ENCODE measurements around the gene KRTAP10-3. TPM values are rescaled to one million over a fixed set of nuclear protein-coding genes. Genes with fewer than 3 reads are reported as not detected.

Gene KRTAP10-3
- total RNA-seq, 1 donor from 2014 or later = not detected

- no peak for DNase-seq
Measured at GRCh38 chr21:44547656-44548331, 10.8 kb downstream of the KRTAP10-3 start.

DNA sequence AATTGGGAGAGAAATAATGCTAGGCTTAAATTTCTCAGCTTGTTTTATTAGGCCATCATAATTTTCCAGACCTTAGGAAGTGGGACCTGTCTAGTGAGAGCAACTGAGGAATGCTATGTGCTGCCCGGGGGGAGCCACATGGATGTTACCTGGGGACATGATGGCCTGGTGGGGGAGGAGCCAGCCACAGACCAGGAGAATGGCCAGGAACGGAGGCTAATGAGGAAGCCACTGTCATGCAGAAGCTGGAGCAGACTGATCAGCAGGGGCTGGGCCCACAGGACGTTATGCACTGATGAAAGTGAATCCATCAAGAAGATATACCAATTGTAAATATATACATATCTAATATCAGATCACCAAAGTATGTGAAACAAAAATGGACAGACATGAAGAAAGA is 14.0 kb downstream of the KRTAP10-3 start:
- no peak for DNase-seq

DNA sequence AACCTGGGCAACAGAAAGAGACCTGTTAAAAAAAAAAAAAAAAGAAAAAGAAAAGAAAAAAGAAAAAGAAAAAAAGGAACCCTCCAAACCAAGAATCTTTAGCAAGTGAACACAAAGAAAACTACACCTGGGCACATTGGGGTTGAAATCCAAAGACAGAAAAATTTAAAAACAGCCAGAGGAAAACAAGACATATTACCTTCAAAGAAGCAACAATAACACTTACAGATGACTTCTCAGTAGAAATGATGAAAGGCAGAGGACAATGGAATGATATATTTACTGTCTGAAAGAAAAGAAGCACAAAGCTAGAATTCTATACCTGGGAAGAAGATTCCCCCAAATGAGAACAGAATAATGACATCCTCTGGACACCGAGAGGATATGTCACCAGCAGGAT is 15.9 kb downstream of the KRTAP10-3 start:
- DNase-seq = no peak

DNA sequence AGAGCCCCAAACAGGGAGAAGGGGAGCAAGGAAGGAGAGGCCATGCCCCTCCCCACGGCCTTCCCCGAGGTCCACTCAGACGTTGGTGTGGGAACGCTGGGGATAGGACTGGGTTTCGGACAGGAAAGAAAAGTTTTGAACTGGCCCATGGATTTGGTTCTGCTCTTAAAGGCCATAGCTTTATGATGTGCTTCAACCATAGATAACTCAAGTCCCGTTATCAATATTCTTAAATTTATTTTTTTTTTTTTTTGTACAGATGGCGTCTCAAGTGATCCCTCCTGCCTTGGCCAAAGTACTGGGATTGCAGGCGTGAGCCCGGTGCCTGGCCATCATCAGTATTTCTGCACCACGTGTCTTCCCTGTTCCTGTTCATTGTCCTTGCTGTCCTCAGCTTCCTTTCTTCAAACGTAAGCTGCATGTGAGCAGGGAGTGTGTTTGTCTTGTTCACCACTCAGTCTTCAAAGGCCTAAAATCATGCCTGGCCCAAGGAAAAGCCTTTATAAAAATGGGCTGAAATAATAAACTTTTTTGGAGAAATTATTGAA is 17.8 kb downstream of the KRTAP10-3 start:
- DNase-seq = no peak

DNA sequence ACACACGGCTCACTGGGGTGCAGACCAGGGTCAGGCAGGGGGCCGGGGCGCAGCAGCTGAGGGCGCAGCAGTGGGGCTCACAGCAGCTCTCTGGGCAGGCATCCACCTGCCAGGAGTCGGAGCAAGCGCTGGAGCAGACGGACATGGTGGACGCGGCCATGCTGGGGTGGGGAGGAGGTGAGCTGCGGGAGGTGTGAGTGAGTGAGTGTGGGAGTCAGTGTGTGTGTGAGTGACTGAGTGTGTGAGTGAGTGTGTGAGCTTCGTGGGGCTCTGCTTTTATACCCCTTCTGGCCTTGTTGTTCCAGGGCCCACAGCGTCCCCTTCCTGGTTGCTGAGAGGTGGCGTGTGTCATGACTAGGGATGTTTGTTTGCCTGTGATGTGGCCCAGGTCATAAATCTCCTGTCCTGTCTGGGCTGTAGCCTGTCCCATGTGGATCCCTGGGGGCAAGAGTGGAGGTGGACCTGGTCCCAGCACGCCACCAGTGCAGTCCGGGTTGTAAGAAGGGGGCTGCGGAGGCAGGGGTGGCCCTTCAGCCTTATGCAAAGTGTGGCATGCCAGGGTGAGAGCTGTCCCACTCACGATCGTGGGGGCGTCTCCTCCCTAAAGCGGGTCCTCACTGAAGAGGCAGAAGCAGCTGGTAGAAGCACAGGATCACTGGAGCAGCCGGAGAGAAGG is 18.5 kb downstream of the KRTAP10-3 start, which contains the start of gene KRTAP10-1:
KRTAP10-1 (minus strand) TSS at position 205 of the 676 bp plus-strand sequence; CDS start at position 160, 45 bp downstream.
- DNase-seq = no peak

DNA sequence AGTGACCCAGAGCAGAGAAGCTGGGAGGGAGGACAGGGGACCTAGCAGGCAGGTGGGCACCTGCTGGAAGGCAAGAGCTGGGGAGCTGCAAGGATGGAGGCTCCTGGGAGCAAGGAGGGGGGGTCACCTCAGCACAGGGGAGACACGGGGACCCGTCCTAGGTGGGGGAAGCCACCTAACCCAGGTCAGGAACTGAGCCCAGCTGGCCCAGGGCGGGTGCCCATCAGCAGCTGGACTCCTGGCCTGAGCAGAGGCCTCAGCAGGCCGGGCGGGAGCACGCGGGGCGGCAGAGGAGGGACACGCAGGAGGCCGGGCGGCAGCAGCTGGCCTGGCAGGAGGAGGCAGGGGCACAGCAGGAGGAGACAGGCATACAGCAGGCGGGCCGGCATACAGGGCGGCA is 19.5 kb downstream of the KRTAP10-3 start:
- DNase-seq = no peak

- DNase-seq = no peak
Measured at GRCh38 chr21:44537930-44538911, 20.4 kb downstream of the KRTAP10-3 start.

GRCh38 chr21:44535963-44536362 is 22.6 kb downstream of the KRTAP10-3 start:
- no peak for DNase-seq

GRCh38 chr21:44534688-44535087 is 23.9 kb downstream of the KRTAP10-3 start:
- no peak for DNase-seq

DNA sequence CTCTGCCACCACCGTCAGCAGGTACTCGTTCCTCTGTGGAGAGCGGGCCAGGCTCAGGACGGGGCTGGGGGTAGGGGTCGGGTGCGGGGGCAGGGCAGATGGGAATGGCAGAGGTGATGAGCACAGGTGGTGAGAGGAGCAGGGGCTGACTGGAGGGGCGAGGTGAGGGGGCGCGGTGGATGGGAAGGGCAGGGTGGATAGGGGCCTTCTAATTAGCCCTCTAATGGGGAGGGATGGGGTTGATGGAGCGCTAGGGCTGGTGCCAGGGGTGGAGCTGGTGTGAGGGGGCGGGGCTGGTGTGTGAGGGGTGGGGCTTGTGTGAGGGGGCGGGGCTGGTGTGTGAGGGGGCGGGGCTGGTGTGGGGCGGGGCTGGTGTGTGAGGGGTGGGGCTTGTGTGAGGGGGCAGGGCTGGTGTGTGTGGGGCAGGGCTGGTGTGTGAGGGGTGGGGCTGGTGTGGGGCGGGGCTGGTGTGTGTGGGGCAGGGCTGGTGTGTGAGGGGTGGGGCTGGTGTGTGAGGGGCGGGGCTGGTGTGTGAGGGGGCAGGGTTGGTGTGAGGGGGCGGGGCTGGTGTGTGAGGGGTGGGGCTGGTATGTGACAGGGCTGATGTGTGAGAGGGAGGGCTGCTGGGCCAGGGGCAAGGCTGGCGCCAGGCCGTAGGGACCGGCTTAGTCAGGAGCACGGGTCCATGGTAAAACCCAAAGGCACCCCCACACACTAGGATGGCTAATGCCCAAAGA is 24.5 kb downstream of the KRTAP10-3 start:
- DNase-seq = no peak

- DNase-seq = no peak
Measured at GRCh38 chr21:44533121-44533890, 25.3 kb downstream of the KRTAP10-3 start.

DNA sequence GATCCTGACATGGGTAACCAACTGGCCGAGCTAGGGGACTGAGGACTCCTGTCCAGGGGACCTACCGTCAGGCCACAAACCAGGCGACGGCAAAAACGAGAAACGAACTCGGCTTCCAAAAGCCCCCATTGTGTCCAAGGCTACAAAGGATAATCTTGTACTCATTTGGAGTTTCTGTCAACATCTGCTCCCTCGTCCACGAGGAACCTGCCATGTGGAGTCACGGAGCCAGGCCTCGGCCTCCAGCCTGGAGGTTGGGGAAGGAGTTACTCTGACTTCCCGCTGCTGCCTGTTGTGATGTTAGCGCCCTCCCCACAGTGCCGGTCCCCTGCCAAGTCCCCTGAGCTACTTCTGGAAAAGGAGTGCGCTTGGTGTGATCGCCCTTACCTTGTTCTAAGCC is 25.9 kb downstream of the KRTAP10-3 start:
- DNase-seq = no peak

DNA sequence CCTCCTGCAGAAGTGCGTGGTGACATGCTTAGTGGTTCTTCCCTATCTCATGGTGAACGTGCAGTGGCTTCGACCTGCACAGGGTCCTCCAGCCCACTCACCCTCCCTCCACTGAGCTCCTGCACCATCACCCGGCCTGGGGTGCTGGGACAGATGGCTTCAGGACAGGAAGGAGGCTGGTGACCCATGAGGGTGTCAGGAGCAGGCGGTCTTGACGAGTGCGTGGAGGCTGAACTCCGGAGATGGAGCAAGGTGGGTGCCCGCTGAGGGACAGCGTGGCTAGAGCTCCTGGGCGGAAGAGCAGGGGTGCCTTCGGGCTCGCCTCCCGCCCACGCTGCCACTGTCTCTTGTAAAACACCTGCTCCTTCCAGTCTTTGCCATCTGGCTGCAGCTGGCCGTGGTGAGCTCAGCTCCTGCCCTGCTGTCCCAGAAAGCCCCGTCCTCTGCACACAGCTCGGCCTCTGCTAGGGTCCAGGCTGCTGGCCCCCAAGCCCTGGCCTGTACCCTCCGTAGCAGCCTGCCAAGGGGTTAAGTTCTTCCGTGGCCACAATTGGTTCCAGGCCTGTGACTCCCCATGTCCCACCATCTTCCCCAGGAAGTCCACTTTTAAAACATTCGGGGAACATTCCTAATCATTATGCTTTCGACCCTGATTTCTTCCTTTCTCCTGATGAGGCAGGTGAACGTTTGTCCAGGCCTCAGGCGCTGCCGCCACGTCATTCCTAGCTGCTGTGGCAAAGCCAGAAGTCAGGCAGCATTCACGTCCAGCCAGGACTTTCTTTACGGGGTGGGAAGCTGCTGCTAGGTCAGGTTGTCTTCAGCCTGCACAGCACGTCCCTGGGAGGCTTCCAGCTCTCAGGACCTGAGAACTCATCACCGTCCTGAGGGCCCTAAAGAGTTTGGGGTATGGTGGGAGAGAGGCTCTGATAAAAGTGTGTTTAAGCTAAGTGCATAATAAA is 26.7 kb downstream of the KRTAP10-3 start:
- DNase-seq = no peak

GRCh38 chr21:44530903-44531605 is 27.5 kb downstream of the KRTAP10-3 start:
- DNase-seq = no peak

- no peak for DNase-seq
Measured at GRCh38 chr21:44530221-44530902, 28.2 kb downstream of the KRTAP10-3 start.

- DNase-seq = no peak
Measured at GRCh38 chr21:44529503-44530125, 29.0 kb downstream of the KRTAP10-3 start.

- DNase-seq = no peak
Measured at GRCh38 chr21:44529011-44529421, 29.6 kb downstream of the KRTAP10-3 start.

- no peak for DNase-seq
Measured at GRCh38 chr21:44528634-44528995, 30.0 kb downstream of the KRTAP10-3 start.
